ENCODE data around the gene LRRC39.

Gene LRRC39

GRCh38 chr1:100146958-100147357 is 31.1 kb downstream of the LRRC39 start:
- no peak for DNase-seq (ENCODE audit: low spot score)

- DNase-seq (ENCODE audit: low spot score) = no peak
These were observed 32.9 kb downstream of the LRRC39 start for GRCh38 chr1:100145116-100145515.

DNA sequence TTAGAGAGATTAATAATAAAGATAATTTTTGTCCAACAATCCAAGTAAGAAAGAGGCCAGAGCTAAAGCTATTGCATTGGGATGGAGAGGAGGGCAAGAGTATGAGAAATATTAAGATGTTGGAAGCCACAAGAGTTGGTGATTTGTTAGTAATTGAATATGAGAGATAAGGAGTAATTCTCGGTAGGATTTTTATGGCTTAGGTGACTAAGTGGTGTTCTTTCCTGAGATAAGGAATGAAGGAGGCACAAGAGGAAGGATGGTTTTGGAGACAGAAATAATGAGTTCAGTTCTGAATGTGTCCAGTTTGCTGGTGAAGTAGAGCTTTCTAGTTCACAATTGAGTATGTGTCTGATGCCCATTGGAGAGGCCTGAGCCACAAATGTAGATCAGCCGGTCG is 35.7 kb downstream of the LRRC39 start:
- no peak for DNase-seq (ENCODE audit: low spot score)

DNA sequence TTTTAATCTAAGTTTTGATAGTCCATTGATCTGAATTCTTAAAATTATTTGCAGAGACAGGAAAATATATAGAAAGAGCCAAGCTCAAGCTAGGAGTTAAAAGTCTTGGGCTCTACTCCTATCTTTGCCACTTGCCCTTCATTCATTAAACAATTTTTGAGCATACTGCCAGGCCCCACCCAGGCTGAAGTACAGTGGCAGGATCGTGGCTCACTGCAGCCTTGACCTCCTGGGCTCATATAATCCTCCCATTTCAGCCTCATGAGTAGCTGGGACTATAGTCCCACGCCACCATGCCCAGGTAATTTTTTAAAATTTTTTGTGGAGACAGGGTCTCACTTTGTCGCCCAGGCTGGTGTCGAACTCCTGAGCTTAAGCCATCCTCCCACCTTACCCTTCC is 36.9 kb downstream of the LRRC39 start:
- no peak for DNase-seq (ENCODE audit: low spot score)

DNA sequence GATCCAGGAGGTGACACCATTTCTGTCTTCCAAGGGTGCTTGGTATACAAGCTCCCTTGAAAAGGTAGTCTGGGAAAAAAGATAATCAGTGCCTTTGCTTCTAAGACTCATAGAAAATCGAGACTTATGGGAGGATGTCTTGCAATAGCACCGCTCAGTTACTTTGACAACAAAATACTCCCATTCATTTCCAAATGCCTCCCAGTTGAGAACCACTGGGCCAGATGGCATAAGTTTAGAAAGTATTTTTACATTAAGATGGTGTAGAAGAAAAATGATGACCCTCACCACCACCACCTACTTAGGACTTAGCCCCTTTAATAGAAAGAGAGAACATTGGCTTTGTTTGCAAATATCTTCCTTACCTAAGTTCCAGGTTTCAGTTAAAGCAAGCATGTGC is 40.5 kb downstream of the LRRC39 start:
- no peak for DNase-seq (ENCODE audit: low spot score)

DNA sequence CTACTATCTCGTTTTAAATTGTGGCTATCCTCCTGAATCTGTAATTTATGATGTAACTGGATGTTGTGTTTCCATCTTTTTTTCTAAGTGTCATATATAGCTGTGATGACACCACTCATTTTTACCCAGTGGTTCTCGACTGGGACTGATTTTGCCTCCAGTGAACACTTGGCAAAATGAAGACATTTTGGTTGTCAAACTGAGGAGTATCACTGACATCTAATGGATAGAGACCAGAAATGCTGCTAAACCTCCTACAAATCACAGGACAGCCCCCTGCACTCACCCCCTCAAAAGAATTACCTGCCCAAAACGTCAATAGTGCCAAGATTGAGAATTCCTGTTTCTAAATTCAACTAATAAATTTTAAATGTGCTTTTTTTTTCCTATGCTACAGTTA is 43.2 kb downstream of the LRRC39 start:
- DNase-seq (ENCODE audit: low spot score) = no peak

DNA sequence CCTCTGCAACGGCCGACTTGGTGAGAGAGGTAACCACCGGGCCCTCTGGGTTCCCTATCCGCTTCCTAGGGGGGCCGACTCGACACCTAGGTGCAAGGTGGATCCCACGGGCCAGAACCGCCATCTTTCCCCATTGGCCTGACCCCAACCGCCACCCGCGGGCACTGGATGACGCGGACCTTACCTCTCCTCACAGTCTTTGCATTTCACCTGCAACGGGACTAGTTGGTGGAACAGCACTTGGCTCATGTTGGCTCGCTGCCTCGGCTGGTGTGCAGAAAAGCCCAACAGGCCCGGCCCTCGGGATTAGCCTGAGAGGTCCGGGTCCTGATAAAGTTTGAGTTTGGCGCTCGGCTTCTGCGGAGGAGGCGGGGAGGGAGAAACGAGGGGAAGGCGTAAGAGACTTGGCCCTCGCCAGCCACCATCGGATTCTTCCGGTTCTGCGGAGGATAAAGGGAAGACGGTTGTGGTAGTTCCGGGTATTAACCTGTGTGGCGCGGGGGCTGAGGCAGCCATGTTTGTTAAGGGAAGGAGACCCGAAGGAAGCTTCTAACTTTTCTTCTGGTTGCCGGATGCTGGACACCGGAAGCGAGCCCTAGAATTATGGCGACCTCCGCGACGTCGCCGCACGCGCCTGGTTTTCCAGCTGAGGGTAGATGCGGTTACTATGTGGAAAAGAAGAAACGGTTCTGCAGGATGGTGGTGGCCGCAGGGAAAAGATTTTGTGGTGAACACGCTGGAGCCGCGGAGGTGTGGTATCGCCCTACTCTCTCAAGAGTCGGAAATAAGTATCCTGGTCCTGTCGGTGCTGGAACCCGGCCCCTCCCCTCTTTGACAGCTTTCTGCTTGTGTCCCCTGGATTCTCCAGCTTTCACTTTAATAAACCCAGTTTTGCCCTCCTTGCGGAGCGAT is 45.2 kb downstream of the LRRC39 start, which contains the start of the genes SASS6 and TRMT13:
TSS of gene SASS6 (minus strand) at position 365 of the 912 bp plus-strand sequence. CDS start at position 249, 116 bp downstream.
TSS of gene TRMT13 (plus strand) at position 598 of the 912 bp plus-strand sequence. CDS start at position 604, 6 bp downstream.
- DNase-seq (ENCODE audit: low spot score) = peak; percentile 97

- DNase-seq (ENCODE audit: low spot score) = no peak
These were observed 46.4 kb downstream of the LRRC39 start for GRCh38 chr1:100131623-100132022.

DNA sequence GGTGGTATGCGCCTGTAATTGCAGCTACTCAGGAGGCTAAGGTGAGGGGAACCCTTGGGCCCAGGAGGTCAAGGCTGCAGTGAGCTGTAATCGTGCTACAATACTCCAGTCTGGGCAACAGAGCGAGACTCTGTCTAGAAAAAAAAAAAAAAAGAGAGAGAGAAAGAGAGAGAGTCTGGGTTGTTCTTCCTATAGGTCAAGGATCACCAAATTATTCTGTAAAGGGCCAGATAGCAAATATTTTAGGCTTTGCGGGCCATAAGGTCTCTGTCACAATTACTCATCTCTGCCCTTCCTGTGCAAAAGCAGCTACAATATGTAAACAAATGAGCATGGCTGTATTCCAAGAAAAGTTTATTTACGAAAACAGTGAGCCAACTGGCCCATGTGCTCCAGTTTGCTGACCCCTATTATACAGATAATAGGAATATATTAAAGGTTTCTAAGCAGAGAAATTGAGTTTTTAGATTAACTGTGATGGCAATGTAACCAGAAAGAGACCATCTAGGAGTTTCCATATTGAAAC is 47.4 kb downstream of the LRRC39 start:
- DNase-seq (ENCODE audit: low spot score) = no peak

DNA sequence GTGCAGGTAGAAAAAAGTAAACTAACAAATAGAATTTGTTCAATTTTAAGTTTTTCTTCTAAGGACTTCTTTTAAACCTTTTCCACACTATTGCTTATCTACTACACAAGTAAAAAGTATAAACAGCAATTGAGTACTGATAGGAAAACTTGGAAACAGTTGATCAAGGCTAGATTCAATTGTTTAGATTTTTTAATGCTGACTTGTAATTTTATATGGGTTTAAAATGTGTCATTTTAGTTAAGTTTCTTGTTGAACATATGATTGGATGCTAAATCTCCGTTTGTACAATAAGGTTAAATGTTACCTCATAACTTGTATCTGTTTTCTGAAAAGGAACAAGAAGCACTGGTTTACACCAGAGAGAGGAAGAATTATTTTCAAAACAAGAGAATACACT is 50.8 kb downstream of the LRRC39 start:
- DNase-seq (ENCODE audit: low spot score) = no peak

DNA sequence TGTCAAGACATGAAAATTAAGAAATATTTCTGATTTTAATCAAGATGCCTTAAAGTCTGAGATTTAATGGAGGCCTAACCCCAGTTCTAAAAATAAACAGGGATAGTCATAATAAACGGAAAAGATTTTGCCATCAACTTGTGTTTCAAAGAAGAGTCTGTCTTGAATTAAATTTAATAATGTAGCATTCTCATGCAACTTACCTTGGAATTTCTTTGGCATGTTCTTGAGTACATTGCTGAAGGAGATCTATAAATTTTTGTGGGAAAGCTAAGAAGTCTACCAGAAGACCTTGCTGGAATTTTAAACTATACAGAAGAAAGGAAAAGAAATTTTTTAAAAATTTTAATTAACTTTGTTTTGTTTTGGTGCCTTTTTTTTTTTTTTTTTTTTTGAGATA is 55.9 kb downstream of the LRRC39 start:
- DNase-seq (ENCODE audit: low spot score) = no peak

DNA sequence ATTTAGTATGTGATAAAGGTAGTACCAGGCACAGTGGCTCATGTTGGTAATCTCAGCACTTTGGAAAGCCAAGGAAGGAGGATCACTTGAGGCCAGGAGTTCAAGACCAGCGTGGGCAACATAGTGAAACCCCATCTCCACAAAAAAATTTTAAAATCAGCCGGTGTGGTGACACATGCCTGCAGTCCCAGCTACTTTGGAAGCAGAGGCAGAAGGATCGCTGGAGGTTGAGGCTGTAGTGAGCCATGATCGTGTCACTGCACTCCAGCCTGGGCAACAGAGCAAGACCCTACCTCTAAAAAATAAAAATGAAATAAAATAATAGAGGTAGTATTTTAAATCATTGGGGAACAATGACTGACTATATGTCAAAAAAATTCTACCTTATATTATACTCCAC is 62.5 kb downstream of the LRRC39 start:
- DNase-seq (ENCODE audit: low spot score) = no peak

DNA sequence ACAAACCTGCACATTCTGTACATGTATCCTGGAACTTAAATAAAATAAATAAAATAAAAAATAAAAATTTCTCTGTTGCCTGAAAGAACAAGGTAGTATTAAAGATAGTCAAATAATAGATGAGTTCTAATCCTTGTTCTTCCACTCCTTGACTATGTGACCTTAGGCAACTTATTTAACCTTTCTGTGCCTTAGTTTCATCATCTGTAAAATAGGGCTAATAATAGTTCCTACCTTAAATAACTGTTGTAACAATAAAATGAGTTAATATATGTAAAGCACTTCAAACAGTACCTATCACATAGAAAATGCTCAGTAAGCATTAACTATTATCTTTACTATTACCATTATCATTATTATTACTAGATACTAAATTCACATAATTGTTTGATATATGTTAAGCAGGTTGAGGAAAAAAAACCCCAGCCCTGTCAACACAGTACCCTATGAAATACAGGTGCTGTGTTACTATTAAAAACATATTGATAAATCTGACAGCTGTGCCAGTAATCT is 68.4 kb downstream of the LRRC39 start:
- DNase-seq (ENCODE audit: low spot score) = no peak

DNA sequence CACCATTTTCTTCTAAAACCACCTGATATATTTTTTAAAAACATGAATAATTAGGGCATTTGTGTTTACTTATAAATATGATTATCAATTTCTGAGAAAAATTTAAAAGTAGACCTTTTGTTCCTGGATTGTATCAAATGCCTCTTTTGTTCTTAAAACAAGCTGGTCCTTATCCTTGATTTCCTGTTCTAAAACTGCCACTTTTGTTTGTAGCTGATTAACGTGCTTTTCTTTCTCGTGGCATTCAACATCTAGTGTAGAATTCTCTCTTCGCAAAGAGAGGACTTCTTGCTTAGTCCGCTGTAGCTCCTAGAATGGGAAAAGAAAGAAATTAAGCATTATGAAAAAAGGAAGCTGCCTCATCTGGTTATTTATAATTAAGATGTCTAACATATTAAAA is 70.4 kb downstream of the LRRC39 start:
- no peak for DNase-seq (ENCODE audit: low spot score)

- DNase-seq (ENCODE audit: low spot score) = no peak
These were observed 76.5 kb downstream of the LRRC39 start for GRCh38 chr1:100101564-100101963.

DNA sequence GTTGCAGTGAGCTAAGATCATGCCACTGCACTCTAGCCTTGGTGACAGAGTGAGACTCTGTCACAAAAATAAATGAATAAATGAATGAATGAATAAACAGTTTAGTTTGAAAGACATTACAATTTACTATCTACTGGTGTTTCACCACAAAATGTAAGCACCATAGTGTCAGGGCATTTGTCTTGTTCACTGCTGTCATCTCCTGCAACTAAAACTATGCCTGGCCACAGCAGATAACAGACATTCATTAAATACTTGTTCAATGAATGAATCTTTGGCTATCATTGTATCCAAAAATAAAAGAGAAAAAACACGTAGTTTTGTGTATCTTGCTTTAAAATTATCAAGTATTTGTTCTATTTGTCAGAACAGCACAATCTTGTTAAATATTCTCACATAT is 77.9 kb downstream of the LRRC39 start:
- DNase-seq (ENCODE audit: low spot score) = no peak

All from SW480 (cell line).